ENCODE results near the gene NGB.

The NGB gene

DNA sequence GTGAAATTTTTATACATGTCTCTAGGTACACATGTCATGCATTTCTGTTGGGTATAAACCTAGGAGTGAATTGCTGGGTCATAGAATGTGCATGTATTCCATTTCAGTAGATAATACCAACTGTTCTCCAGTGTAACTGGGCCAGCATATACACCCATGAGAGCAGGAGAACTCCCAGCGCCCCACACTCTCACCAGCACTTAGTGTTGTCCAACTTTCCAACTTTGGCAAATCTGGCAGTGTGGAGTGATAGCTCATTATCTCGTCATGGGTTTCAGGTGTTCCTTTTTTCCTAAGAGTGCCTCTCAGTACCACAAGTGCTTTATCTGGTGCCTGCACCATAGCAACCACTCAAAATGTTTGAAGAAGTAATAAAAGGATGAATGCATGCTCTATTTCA, 40.1 kb downstream of the NGB start:
- no peak for DNase-seq (ENCODE audit: low read depth)

DNA sequence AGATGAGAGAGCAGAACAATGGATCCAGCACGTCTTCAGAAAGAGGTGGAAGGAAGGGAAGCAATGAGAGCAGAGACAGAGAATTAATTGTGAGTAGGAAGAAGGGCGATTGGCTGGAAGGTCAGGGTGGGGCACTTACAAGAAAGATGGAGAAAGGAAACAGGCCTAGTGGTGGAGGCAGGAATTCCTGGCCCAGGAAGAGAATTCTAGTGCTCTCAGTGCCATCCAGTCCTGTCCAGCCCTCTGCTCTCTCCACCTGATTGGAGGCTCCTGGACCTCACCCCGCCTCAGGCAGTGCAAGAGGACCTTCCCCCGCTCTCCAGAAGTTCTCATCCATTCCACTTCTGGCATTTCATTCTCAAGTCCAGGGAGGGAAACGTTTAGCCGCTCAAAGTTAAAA, 43.0 kb downstream of the NGB start:
- no peak for DNase-seq (ENCODE audit: low read depth)

DNA sequence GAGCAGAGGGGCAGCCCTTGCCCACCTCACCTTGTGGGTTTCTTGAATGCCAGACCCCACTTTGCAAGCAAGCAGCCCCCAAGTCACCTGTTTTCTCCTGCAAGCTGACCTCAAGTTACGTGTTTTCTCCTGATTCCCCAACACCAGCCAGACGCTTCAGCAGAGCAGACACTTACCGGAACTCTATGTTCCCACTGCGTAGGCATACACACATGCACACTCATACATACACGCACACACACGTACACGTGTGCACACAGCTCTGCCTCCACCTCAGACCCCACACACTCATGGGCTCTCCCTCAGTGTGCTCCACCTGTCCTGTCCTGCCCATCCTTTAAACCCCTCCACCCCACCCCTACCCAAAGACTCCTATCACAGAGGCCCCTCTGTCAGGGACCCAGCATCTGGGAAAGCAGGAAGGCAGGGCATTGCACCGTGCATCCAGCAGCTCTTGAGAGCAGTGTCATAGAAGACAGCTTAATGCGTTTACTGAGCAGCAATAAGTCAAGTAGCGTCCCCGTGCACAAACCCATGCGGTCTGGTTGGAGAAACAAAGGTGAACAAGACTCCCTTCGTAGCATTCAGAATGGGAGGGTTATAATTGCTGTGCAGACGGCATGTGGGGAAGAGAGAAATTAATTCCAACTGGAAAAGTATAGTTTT, 45.0 kb downstream of the NGB start:
- no peak for DNase-seq (ENCODE audit: low read depth)

DNA sequence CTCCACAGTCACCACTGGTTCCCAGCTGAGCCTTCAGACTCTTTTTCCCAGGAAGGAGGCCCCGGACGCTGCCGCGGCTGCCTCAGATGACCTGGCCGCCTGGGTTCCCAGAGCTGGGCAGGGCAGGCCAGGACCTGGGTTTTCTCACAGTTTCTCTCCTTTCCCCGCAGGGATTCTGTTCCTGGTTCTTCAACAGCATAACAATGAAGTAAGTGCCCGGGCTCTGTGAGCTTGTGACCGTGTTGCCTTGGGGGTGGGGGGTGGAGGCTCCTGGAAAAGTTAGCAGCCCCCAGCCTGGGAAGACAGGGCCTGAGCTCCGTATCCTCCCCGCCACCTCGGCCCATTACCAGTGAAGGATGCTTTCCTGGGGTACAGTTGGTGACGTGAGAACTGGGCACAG, 45.8 kb downstream of the NGB start:
- DNase-seq (ENCODE audit: low read depth) = no peak

DNA sequence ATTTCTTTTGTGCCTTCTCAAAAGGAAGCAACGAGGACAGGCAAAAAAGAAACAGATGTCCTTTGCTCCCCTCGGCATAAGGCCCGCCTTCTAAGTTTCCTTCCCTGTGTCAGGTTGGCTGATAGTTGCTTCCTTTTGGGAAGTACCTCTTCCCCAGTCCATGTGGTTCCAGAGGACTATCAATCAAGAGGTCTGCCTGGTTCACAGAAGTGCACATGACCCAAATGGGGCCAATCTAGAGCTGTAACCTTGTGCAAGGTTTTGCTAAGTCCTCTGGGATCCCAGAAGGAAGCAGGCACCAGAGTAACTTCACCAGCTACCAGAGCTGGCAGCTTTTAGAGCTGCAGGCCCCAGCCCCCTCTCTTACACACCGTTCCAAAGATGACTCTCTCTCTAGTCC, 46.8 kb downstream of the NGB start:
- DNase-seq (ENCODE audit: low read depth) = no peak

DNA sequence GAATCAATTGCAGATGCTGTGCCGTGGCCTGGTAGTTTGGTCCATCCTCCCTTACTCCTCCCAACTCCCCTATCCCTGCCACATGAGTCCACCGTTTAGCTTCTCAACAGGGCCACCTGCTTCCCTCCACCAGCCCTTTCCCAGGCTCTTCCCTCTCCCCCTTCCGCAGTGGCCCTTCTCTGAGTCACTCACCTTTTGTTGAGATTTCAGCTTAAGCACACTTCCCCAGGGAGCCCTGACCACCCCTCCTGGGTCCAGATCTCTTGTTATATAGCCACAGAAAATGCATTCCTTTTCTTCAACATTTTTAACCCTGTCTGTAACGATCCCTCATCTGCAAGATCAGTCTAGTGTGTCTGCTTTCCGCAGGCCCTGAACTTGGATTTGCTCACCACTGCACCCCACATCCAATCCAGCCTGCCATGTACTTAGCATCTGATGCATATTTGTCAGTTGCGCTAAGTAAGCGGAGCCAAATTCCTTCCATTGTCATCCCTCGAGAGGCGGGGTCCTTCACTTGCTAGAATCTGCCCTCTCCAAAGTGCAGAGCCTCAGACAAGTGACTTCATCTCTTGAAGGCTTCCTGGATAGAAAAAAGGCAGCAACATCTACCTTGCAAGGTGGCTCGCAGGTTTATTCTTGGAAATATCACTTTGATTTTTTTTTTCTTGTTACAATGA, 48.3 kb downstream of the NGB start:
- DNase-seq (ENCODE audit: low read depth) = no peak

DNA sequence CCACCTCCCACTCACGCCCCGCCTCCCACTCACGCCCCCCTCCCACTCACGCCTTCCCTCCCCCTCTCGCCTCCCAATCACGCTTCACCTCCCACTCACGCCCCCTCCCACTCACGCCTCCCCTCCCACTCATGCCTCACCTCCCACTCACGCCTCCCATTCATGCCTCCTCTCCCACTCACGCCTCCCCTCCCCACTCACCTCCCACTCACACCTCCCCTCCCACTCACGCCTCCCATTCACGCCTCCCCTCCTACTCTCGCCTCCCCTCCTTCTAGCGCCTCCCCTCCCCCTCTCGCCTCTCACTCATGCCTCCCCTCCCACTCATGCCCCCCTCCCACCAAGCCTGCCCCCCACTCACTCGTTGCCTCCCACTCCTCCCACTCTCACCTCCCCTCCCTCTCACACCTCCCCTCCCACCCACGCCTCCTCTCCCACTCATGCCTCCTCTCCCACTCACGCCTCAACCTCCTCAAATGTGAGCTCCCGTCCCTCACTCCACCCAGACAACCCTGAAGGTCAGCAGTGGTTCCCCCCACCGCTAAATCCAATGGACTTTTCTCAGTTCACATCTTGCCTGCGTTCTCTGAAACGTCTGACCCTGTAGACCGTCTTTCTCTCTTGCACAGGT, 49.6 kb downstream of the NGB start:
- no peak for DNase-seq (ENCODE audit: low read depth)

DNA sequence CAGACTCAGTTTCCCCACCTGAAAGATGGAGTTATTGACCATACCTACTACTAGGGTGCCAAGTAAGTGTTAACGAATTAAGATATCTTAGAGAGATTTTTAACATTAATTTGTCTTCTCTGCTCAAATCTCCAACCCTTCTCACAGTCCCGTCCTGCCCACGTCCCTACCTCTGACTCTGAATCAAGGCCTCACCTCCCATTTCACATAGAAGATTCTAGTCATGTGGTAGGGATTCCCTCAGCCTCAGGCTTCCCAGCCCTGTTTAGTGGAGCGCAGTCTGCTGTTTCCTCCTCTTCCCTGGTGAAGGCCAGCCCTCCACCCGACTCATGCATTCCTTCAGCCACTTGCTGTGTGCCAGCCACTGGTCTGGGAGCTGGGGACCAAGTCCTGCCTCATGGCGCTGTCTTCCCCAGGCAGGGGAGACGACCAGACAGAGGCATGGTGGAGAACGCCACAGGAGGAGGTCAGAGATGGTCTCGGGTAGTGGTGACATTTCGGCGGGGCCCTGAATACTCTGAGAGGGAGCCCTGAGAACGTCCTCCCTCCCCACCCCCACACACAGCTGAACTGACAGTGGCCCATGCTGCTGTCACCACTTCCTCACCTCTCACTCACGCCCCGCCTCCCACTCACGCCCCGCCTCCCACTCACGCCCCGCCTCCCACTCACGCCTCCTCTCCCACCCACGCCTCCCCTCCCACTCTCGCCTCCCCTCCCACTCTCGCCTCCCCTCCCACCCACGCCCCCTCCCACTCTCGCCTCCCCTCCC, 50.6 kb downstream of the NGB start:
- no peak for DNase-seq (ENCODE audit: low read depth)

DNA sequence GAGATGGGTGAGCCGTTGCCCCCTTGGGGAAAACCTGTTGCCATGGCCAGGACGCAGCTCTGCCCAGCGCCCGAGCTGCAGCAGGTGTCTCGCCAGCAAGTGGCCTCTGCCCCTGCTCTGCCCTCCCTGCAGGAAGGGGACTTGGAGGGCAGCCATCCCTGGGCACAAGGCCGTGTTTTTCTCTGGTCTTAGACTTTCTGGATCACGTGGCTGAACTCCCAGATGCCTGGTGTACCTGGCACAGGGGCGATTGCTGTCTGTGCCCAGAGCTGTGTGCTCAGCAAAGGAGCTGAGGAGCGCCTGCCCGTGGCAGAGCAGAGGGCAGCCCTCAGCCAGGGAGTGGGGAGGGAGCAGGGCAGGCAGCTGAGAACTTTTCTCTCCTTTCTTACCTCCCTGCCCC, 51.4 kb downstream of the NGB start:
- no peak for DNase-seq (ENCODE audit: low read depth)

DNA sequence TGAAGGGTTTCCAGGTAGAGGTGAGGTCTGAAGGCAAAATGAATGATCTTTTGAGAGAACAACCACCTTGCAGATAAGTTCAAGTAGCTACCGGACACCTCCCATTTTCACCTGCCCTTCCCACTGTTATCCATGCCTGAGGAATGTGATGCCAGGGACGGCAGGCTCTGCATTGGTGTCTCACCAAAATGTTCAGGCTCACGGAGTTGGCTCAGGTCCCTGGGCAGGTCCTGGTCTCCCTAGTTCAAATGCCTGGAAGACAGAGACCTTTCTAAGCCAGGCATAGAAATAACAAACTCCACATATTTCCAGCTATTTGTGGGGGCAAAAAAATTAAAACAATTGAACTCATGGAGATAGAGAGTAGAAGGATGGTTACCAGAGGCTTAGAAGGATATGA, 53.5 kb downstream of the NGB start:
- DNase-seq (ENCODE audit: low read depth) = no peak

Data from activated T-helper 9 cell treated with anti-CD3 and anti-CD28 coated beads, Interleukin-2, amount 50 U/mL, for 16 hours (primary cell).